NCI-H1105 (cell line): ENCODE data around the gene IKZF3.
A peak's percentile ranks its signal among the peaks of the same experiment; 100 is the strongest.
"Not testable (repeated sequence)": the region's sequence is repeated elsewhere in the genome, so short reads cannot be mapped to it uniquely, and the experiment has no call there.

Experiments
- DNase-seq: peaks from one replicate; lab custom pipeline; 2025; lab: John Stamatoyannopoulos, UW

The IKZF3 gene

GRCh38 chr17:39755554-39756379 is 108.3 kb downstream of the IKZF3 start:
- no peak for DNase-seq

- DNase-seq: no peak
Observed at GRCh38 chr17:39754958-39755553, 109.1 kb downstream of the IKZF3 start.

GRCh38 chr17:39754161-39754957 is 109.8 kb downstream of the IKZF3 start:
- DNase-seq: peak; percentile 74

- peak; percentile 35 for DNase-seq
Observed at GRCh38 chr17:39753514-39754160, 110.5 kb downstream of the IKZF3 start.

GRCh38 chr17:39752241-39752881 is 111.8 kb downstream of the IKZF3 start:
- DNase-seq: no peak

- DNase-seq: no peak
Observed at GRCh38 chr17:39751637-39752036, 112.5 kb downstream of the IKZF3 start.

GRCh38 chr17:39751016-39751543 is 113.0 kb downstream of the IKZF3 start:
- no peak for DNase-seq

GRCh38 chr17:39750131-39751015 is 113.7 kb downstream of the IKZF3 start:
- DNase-seq: no peak

- not testable (repeated sequence) for DNase-seq
Observed at GRCh38 chr17:39748444-39749034, 115.6 kb downstream of the IKZF3 start.

GRCh38 chr17:39747745-39748144 is 116.4 kb downstream of the IKZF3 start:
- DNase-seq: no peak

GRCh38 chr17:39746145-39746461 is 118.0 kb downstream of the IKZF3 start:
- no peak for DNase-seq

- DNase-seq: no peak
Observed at GRCh38 chr17:39745335-39746144, 118.6 kb downstream of the IKZF3 start.

GRCh38 chr17:39744836-39745215 is 119.3 kb downstream of the IKZF3 start:
- DNase-seq: no peak

- DNase-seq: no peak
Observed at GRCh38 chr17:39744075-39744835, 119.9 kb downstream of the IKZF3 start.

- DNase-seq: no peak
Observed at GRCh38 chr17:39742856-39743436, 121.2 kb downstream of the IKZF3 start.

- no peak for DNase-seq
Observed at GRCh38 chr17:39742126-39742855, 121.8 kb downstream of the IKZF3 start.

GRCh38 chr17:39740357-39741111 is 123.6 kb downstream of the IKZF3 start:
- DNase-seq: no peak
